Ascending aorta (tissue), 2 donors: ENCODE results near the gene TEN1. TPM values are rescaled to one million over a fixed set of nuclear protein-coding genes. Genes with fewer than 3 reads are reported as not detected.
"Not testable (repeated sequence)": the region's sequence is repeated elsewhere in the genome, so short reads cannot be mapped to it uniquely, and the experiment has no call there.

Source experiments
- DNase-seq, 2 donors: peaks; one replicate each; pipeline ENCODE4 v3.0.0-alpha.2; 2019; ENCODE audit warnings: low spot score in 2 of 2
- H3K27ac ChIP-seq, 2 donors: fragments of 200-600 bp; sonication (generic); one replicate each; pipeline ENCODE4 v1.5.1; 2016 to 2017; ENCODE audit warnings: mild to moderate bottlenecking in 1 of 2
- H3K27me3 ChIP-seq: fragments of 200-600 bp; sonication (generic); one replicate; pipeline ENCODE4 v1.5.1; 2017
- H3K36me3 ChIP-seq, 2 donors: fragments of 200-600 bp; sonication (generic); one replicate each; pipeline ENCODE4 v1.5.1; 2016
- H3K4me1 ChIP-seq, 2 donors: fragments of 200-600 bp; sonication (generic); one replicate each; pipeline ENCODE4 v1.5.1; 2016 to 2017; ENCODE audit warnings: mild to moderate bottlenecking in 1 of 2
- H3K4me3 ChIP-seq, 2 donors: fragments of 200-600 bp; sonication (generic); one replicate each; pipeline ENCODE4 v1.5.1; 2016 to 2017; ENCODE audit warnings: mild to moderate bottlenecking in 1 of 2
- H3K9me3 ChIP-seq, 2 donors: fragments of 200-600 bp; sonication (generic); one replicate each; pipeline ENCODE4 v1.5.1; 2016
- CTCF ChIP-seq, 3 experiments: fragments of 200-600 bp in 2 of 3; fragments of 450-650 bp in 1 of 3; sonication (generic) in 2 of 3; IDR thresholded peaks; one replicate each; pipeline ENCODE4 v1.5.1; 2016 to 2019; ENCODE audit warnings: antibody characterized with exemption in 3 of 3, mild to moderate bottlenecking in 1 of 3, moderate library complexity in 1 of 3
- intact Hi-C: fragments of 100-400 bp; cut with DNase I; formaldehyde crosslinking; loops from one replicate; pipeline ENCODE4 v1.15.1; 2023
- total RNA-seq: library from RNA; depleted of rRNA; stranded (reverse); fragments of >200 nt; gene quantifications from one replicate; pipeline ENCODE4 v1.1.0, GENCODE V29; 2016

TEN1 gene
- total RNA-seq, 1 donor from 2014 or later, result 33.6 TPM

DNA sequence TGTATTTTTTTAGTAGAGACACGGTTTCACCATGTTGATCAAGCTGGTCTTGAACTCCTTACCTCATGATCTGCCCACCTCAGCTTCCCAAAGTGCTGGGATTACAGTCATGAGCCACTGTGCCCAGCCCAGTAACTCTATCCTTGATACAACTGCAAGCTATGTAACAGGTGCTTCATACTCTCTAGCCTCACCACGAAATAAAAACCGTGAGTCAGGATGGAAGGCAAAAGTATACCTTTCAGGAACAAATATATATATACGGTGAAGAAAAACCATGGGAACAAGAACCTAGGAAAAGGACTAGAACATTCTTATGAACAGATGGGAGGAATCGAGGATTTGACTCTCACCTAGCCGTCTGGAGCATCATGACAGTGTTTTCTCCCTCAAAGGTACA is 28.6 kb upstream of the TEN1 start:
- H3K27me3 ChIP-seq, result no peaks in the 10 kb centered on the region
- H3K27ac ChIP-seq, result no peak overlapping the region
- H3K4me1 ChIP-seq, result no peaks in the 10 kb centered on the region
- TF ChIP-seq CTCF (IDR thresholded peaks at IDR 0.05), result no peak
- no peak overlapping the region for H3K4me3 ChIP-seq
- no peaks in the 10 kb centered on the region for H3K9me3 ChIP-seq
- no peak for DNase-seq
- H3K36me3 ChIP-seq, result peaks cover 87 to 92% of the 10 kb centered on the region in 2 donors
- intact Hi-C loops, result no loop called here

GRCh38 chr17:75950855-75951554 is 28.0 kb upstream of the TEN1 start:
- H3K27me3 ChIP-seq, result no peaks in the 10 kb centered on the region
- H3K4me1 ChIP-seq, result no peaks in the 10 kb centered on the region
- no peak overlapping the region for H3K27ac ChIP-seq
- H3K9me3 ChIP-seq, result no peaks in the 10 kb centered on the region
- no peak for TF ChIP-seq CTCF (IDR thresholded peaks at IDR 0.05)
- peaks cover 87 to 96% of the 10 kb centered on the region in 2 donors for H3K36me3 ChIP-seq
- DNase-seq, result no peak
- intact Hi-C loops, result no loop called here
- no peak overlapping the region for H3K4me3 ChIP-seq

- Histone ChIP-seq H3K27me3 (no peaks in the 10 kb centered on the region), H3K27ac (no peak overlapping the region), H3K4me3 (no peak overlapping the region), H3K4me1 (no peaks in the 10 kb centered on the region), H3K36me3 (peaks cover 24 to 29% of the 10 kb centered on the region in 2 donors), H3K9me3 (no peaks in the 10 kb centered on the region)
- intact Hi-C loops, result no loop called here
- DNase-seq, result no peak
- no peak for TF ChIP-seq CTCF (IDR thresholded peaks at IDR 0.05)
These were observed 19.8 kb upstream of the TEN1 start for GRCh38 chr17:75959051-75959838.

DNA sequence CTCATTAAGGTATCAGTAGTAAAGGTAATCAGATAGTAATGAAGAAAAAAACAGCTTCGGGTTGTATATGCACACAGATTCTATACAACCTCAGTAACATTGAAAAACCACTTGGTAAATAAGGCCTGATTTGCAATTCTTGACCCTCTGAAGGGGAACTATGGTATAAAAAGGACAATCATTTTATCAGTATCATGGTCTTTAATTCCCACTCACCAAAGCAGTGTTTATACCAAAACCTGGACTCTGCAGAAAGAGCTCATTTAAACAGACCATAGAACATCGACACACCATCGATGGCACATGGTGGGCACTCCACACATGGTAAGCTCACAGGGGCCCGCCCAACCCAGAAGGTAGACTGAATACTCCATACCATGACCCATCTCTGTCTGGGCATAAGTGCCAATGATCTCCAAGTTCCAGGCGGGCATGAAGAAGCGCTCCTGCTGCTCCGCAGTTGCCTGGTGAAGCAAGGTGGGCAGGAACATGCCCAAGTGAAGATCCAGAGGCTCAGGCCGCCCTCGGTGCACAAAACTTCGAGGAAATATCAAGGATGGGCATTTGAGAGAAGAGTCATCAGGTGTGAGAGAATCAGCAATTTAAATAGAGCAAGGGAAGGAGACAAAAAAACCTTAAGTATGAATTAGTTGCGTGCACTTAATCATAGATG is 19.1 kb upstream of the TEN1 start:
- TF ChIP-seq CTCF (IDR thresholded peaks at IDR 0.05), result no peak
- Histone ChIP-seq H3K36me3 (peaks cover 18 to 21% of the 10 kb centered on the region in 2 donors), H3K9me3 (no peaks in the 10 kb centered on the region), H3K4me1 (no peaks in the 10 kb centered on the region), H3K27me3 (no peaks in the 10 kb centered on the region), H3K4me3 (no peak overlapping the region), H3K27ac (no peak overlapping the region)
- intact Hi-C loops, result no loop called here
- DNase-seq, result no peak

GRCh38 chr17:75965468-75965867 is 13.6 kb upstream of the TEN1 start:
- Histone ChIP-seq H3K27me3 (no peaks in the 10 kb centered on the region), H3K4me1 (no peaks in the 10 kb centered on the region), H3K4me3 (no peak overlapping the region), H3K36me3 (peaks cover 3 to 12% of the 10 kb centered on the region in 2 donors), H3K27ac (no peak overlapping the region), H3K9me3 (no peaks in the 10 kb centered on the region)
- TF ChIP-seq CTCF (IDR thresholded peaks at IDR 0.05), result no peak
- intact Hi-C loops, result no loop called here
- no peak for DNase-seq

- H3K27ac ChIP-seq, H3K4me1 ChIP-seq, intact Hi-C loops, DNase-seq, H3K9me3 ChIP-seq, H3K4me3 ChIP-seq, H3K27me3 ChIP-seq: not testable (repeated sequence)
- peaks cover 3 to 23% of the 10 kb centered on the region in 2 donors for H3K36me3 ChIP-seq
These were observed 10.0 kb upstream of the TEN1 start for GRCh38 chr17:75969044-75969443.
